HepG2 (cell line): ENCODE results near the gene ANXA10. TPM values are rescaled to one million over a fixed set of nuclear protein-coding genes. Genes with fewer than 3 reads are reported as not detected.

Source experiments
- ATAC-seq: fragments of 200-7000 bp; cut with Tn5 transposase; 3 replicates; pipeline ENCODE4 v1.9.1; 2020; ENCODE audit warnings: mild to moderate bottlenecking, moderate library complexity
- BruUV-seq: library from RNA; stranded (reverse); fragments of 400-500 nt; replicated peaks from 2 replicates; lab custom pipeline; 2021; lab: Mats Ljungman, UMichigan
- CTCF ChIA-PET: fragments of 300-600 bp; formaldehyde crosslinking; extraction: SDS; loops from one replicate; lab custom pipeline; 2021; ENCODE audit warnings: low total read pairs, inconsistent platforms, low intra/inter-chr PET ratio; lab: Yijun Ruan, JAX
- POLR2A ChIA-PET: fragments of 350-600 bp; sonication (Branson Sonifier 250); formaldehyde crosslinking; loops from one replicate; lab custom pipeline; 2020; ENCODE audit warnings: antibody characterized with exemption, inconsistent platforms; lab: Yijun Ruan, JAX
- DNase-seq: peaks from one replicate; pipeline ENCODE4 v3.0.0-alpha.2; 2015; ENCODE audit warnings: low spot score
- FAIRE-seq: peaks from 3 replicates; lab custom pipeline; 2011; peaks lifted over from hg19 to GRCh38; lab: Jason Lieb, UNC
- H2AFZ ChIP-seq: one replicate; pipeline ENCODE4 v1.6.1; 2011; ENCODE audit warnings: low read length, inconsistent platforms
- H3K27ac ChIP-seq: fragments of 300-600 bp; 3 replicates; pipeline ENCODE4 v1.8.0; 2011; ENCODE audit warnings: mixed run types, mild to moderate bottlenecking, mixed read lengths, low read length, inconsistent platforms; ENCODE audit not compliant: insufficient read depth; ENCODE audit errors: extremely low read length
- H3K27me3 ChIP-seq, 2 experiments: fragments of 200-600 bp in 1 of 2; 2 replicates in 1 of 2; 3 replicates in 1 of 2; pipeline versions ENCODE4 v1.6.0 to v1.8.0; 2011; ENCODE audit warnings: low read length in 2 of 2, mild to moderate bottlenecking in 2 of 2, moderate library complexity in 2 of 2, inconsistent platforms in 1 of 2; ENCODE audit not compliant: insufficient read depth in 2 of 2, control insufficient read depth in 1 of 2
- H3K36me3 ChIP-seq, 2 experiments: fragments of 200-600 bp in 1 of 2; replicated peaks in 1 of 2; 2 replicates in 1 of 2; 3 replicates in 1 of 2; pipeline versions ENCODE4 v1.5.1 to v1.8.0; 2011; ENCODE audit warnings: low read length in 2 of 2, inconsistent platforms in 1 of 2; ENCODE audit not compliant: insufficient read depth in 2 of 2, control insufficient read depth in 1 of 2
- H3K4me1 ChIP-seq: 2 replicates; pipeline ENCODE4 v1.5.1; 2012; ENCODE audit warnings: low read length, inconsistent platforms; ENCODE audit not compliant: insufficient read depth
- H3K4me2 ChIP-seq: 2 replicates; pipeline ENCODE4 v1.6.0; 2011; ENCODE audit warnings: low read depth, low read length, inconsistent platforms
- H3K4me3 ChIP-seq, 3 experiments: fragments of 200-600 bp in 1 of 3; sonication (generic), shearing (Covaris generic) in 1 of 3; replicated peaks in 1 of 3; 2 replicates each; pipeline ENCODE4 v1.5.1; 2011 to 2016; ENCODE audit warnings: low read length in 3 of 3, inconsistent platforms in 2 of 3, low read depth in 2 of 3, mild to moderate bottlenecking in 2 of 3, control low read depth in 1 of 3, mixed read lengths in 1 of 3; ENCODE audit not compliant: insufficient read depth in 1 of 3
- H3K79me2 ChIP-seq: one replicate; pipeline ENCODE4 v1.6.1; 2011; ENCODE audit warnings: low read length, inconsistent platforms; ENCODE audit not compliant: insufficient read depth
- H3K9ac ChIP-seq: 2 replicates; pipeline ENCODE4 v1.6.0; 2011; ENCODE audit warnings: mild to moderate bottlenecking, low read depth, low read length, inconsistent platforms; ENCODE audit not compliant: insufficient read depth
- H3K9me3 ChIP-seq: 2 replicates; pipeline ENCODE4 v1.5.1; 2012; ENCODE audit warnings: mild to moderate bottlenecking, low read length
- H4K20me1 ChIP-seq: 2 replicates; pipeline ENCODE4 v1.6.0; 2011; ENCODE audit warnings: inconsistent platforms, mild to moderate bottlenecking, low read length, moderate library complexity; ENCODE audit not compliant: insufficient read depth
- AGO1 ChIP-seq: fragments of 200-400 bp; formaldehyde crosslinking; IDR thresholded peaks from 2 replicates; pipeline ENCODE4 v1.6.1; 2017; ENCODE audit warnings: mild to moderate bottlenecking, low read depth, low read length, moderate library complexity; ENCODE audit not compliant: poor library complexity, severe bottlenecking
- HNRNPUL1 ChIP-seq: fragments of 200-400 bp; formaldehyde crosslinking; IDR thresholded peaks from 2 replicates; pipeline ENCODE4 v1.6.1; 2017; ENCODE audit warnings: low read depth, mild to moderate bottlenecking, low read length, moderate library complexity
- PCBP2 ChIP-seq: fragments of 200-400 bp; formaldehyde crosslinking; optimal IDR thresholded peaks from 2 replicates; pipeline ENCODE3; 2018; ENCODE audit warnings: low read length, low read depth; ENCODE audit not compliant: poor library complexity, severe bottlenecking
- PITX1 ChIP-seq: sonication (generic); formaldehyde crosslinking; IDR thresholded peaks from 2 replicates; pipeline ENCODE4 v1.5.1; 2020; ENCODE audit warnings: mild to moderate bottlenecking, missing genetic modification reagents
- RFXAP ChIP-seq: sonication (generic); formaldehyde crosslinking; IDR thresholded peaks from 2 replicates; pipeline ENCODE4 v1.4.0; 2020; ENCODE audit warnings: missing genetic modification reagents, borderline replicate concordance
- ZNF260 ChIP-seq: sonication (generic); formaldehyde crosslinking; IDR thresholded peaks from 2 replicates; pipeline ENCODE4 v1.4.0; 2020; ENCODE audit warnings: missing genetic modification reagents, low read depth, mild to moderate bottlenecking, borderline replicate concordance
- WGBS: methylation state at CpG from one replicate; pipeline ENCODE4 v1.1.6; 2017; ENCODE audit warnings: low lambda C conversion rate; 5-methylcytosine and 5-hydroxymethylcytosine counted together
- in situ Hi-C: cut with HindIII; loops from 2 replicates; pipeline ENCODE4 v1.10.0; 2017; ENCODE audit warnings: low pct_unique_long_range_greater_than_20kb; ENCODE audit not compliant: extremely low pct_ligation_motif_present
- intact Hi-C: fragments of 100-400 bp; cut with micrococcal nuclease; formaldehyde crosslinking; loops from one replicate; pipeline ENCODE4 v1.10.0; 2022; ENCODE audit not compliant: unreplicated experiment
- polyA plus RNA-seq, 8 experiments: library from polyadenylated mRNA; depleted of rRNA in 3 of 8; stranded (reverse) in 7 of 8; unstranded in 1 of 8; fragments of >200 nt; fragmentation: Illumina TruSeq in 4 of 8; extraction: Trizol in 4 of 8; gene quantifications; 2 replicates each; pipeline versions ENCODE4 v1.2.1 to v1.2.3, GENCODE V29; 2011 to 2016; ENCODE audit warnings: low read depth in 4 of 8, missing spikeins in 1 of 8, mixed read lengths in 1 of 8; ENCODE audit not compliant: insufficient read depth in 1 of 8
- total RNA-seq, 5 experiments: library from RNA; depleted of rRNA; stranded (reverse); fragments of >200 nt; fragmentation: Illumina TruSeq; extraction: Trizol; gene quantifications; 2 replicates each; pipeline ENCODE4 v1.2.3, GENCODE V29; 2016; ENCODE audit warnings: low read depth in 1 of 5

The ANXA10 gene
- total and polyA plus RNA-seq, 2 of the 13 experiments (the other 11 are each of a cell fraction or from before 2014, with no cell fraction given), result 0.08 TPM; not detected in 1

DNA sequence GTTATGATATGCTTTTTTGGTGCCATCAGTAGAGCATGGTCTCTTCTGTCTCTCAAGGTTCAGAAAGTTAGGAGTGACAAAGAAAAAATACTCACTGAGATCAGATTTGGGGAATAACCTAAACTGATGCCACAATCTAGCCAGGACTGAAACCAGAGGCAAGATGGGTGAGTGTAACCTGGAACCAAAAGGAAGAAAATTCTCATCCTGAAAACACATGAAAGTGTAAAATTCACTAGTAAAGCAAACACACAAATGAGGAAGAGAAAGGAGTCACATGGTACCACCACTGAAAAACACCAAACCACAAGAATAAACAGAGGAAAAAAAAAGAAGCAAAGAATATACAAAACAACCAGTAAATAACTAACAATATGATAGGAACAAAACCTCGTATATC lies 96.4 kb downstream of the ANXA10 start:
- no peak for FAIRE-seq
- BruUV-seq, result no TSS peak
- H2AFZ ChIP-seq, result no peak overlapping the region

DNA sequence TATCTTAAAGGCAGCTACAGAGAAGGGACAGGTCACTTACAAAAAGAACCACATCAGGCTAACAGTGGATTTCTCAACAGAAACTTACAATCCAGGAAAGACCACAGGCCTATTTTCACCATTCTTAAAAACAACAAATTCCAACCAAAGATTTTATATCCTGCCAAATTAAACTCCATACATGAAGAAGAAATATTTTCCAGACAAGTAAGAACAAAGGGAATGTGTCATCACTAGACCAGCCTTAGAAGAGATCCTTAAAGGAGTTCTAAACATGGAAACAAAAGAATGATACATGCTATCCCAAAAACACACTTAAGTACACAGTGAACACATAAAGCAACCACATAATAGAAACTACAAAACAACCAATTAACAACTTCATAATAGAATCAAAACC lies 105.6 kb downstream of the ANXA10 start:
- CTCF ChIA-PET, result no interaction called here
- POLR2A ChIA-PET, result no interaction called here
- no peak overlapping the region for H3K9ac ChIP-seq
- intact Hi-C loops, result no loop called here
- H3K4me3 ChIP-seq, result no peak overlapping the region
- DNase-seq (no peak), ATAC-seq (no peak), FAIRE-seq (no peak)
- H3K9me3 ChIP-seq, result peaks cover 11% of the 10 kb centered on the region; the same call in 1 of the 2 replicates
- no peaks in the 10 kb centered on the region; a peak in 1 of 5 replicates for H3K27me3 ChIP-seq
- no peaks in the 10 kb centered on the region for H3K4me1 ChIP-seq
- H4K20me1 ChIP-seq, result no peaks in the 10 kb centered on the region
- no peak overlapping the region for H3K4me2 ChIP-seq
- TF ChIP-seq HNRNPUL1 (no peak), ZNF260 (CRISPR knock-in tag) (no peak)
- BruUV-seq, result no TSS peak
- no peak overlapping the region for H2AFZ ChIP-seq
- in situ Hi-C loops, result loop anchor here (25.0 kb wide), 2 partner anchors 714 to 1289 kb away; no protein-coding TSS in a partner anchor
- no peaks in the 10 kb centered on the region for H3K79me2 ChIP-seq
- H3K36me3 ChIP-seq, result no peaks in the 10 kb centered on the region
- H3K27ac ChIP-seq, result no peak overlapping the region

More for the DNA sequence above, 96.4 kb downstream of the ANXA10 start:
- ATAC-seq, result no peak
- 5% methylated on average over 1 of the region's 1 CpG for WGBS
- Histone ChIP-seq H3K4me3 (no peak overlapping the region), H3K79me2 (no peaks in the 10 kb centered on the region), H3K9me3 (no peaks in the 10 kb centered on the region), H3K9ac (no peak overlapping the region), H3K27me3 (no peaks in the 10 kb centered on the region), H3K4me1 (no peaks in the 10 kb centered on the region), H3K27ac (no peak overlapping the region), H4K20me1 (no peaks in the 10 kb centered on the region), H3K4me2 (no peak overlapping the region), H3K36me3 (no peaks in the 10 kb centered on the region)
- ChIA-PET POLR2A (no interaction called here), CTCF (no interaction called here)
- intact Hi-C loops (no loop called here), in situ Hi-C loops (loop anchor here (25.0 kb wide), 2 partner anchors 724 to 1299 kb away; no protein-coding TSS in a partner anchor)
- TF ChIP-seq AGO1, result no peak
- no peak for TF ChIP-seq PITX1 (CRISPR knock-in tag)
- no peak for TF ChIP-seq PCBP2
- no peak for TF ChIP-seq RFXAP (CRISPR knock-in tag)
- DNase-seq, result no peak
